Gastroesophageal sphincter (tissue), 3 donors: ENCODE data around the gene LRRC3C.

ENCODE experiments used
- CTCF ChIP-seq, 4 experiments: fragments of 200-600 bp in 2 of 4; fragments of 450-650 bp in 2 of 4; sonication (generic) in 1 of 4; IDR thresholded peaks; one replicate each; pipeline ENCODE4 v1.5.1; 2017 to 2019; ENCODE audit warnings: antibody characterized with exemption in 4 of 4, mild to moderate bottlenecking in 2 of 4, moderate library complexity in 2 of 4
- EP300 ChIP-seq: sonication (generic); formaldehyde crosslinking; IDR thresholded peaks from one replicate; pipeline ENCODE4 v1.6.1; 2017; ENCODE audit warnings: antibody characterized with exemption, mild to moderate bottlenecking

- TF ChIP-seq CTCF (IDR thresholded peaks at IDR 0.05) (no peak), EP300 (no peak)
Observed at GRCh38 chr17:39950871-39951348, 23.4 kb downstream of the LRRC3C start.
